Hepatocyte (in vitro differentiated cells): ENCODE measurements around the gene COL28A1.

ENCODE experiments used
- CTCF ChIP-seq: fragments of 200-600 bp; sonication (generic); IDR thresholded peaks from 2 replicates; pipeline ENCODE4 v1.5.1; 2016; ENCODE audit warnings: antibody characterized with exemption, mild to moderate bottlenecking; ENCODE audit not compliant: poor library complexity
- EZH2 ChIP-seq: fragments of 200-600 bp; sonication (generic); IDR thresholded peaks from 2 replicates; pipeline ENCODE4 v1.6.1; 2016; ENCODE audit warnings: antibody characterized with exemption, mild to moderate bottlenecking, borderline replicate concordance

GRCh38 chr7:7570584-7570983 is 34.9 kb upstream of the COL28A1 start:
- TF ChIP-seq CTCF = no peak
- no peak for TF ChIP-seq EZH2
